AG09319 (cell line): Measurements from ENCODE around the gene FHIT.

Experiments
- DNase-seq: peaks from one replicate; pipeline ENCODE4 v3.0.0-alpha.2; 2010; ENCODE audit warnings: low read depth; ENCODE audit errors: extremely low read depth
- CTCF ChIP-seq: IDR thresholded peaks from 2 replicates; pipeline ENCODE4 v1.5.1; 2011; ENCODE audit warnings: low read depth, mild to moderate bottlenecking, inconsistent platforms, low read length, moderate library complexity

FHIT gene

GRCh38 chr3:59832702-59833101 is 1418.5 kb downstream of the FHIT start:
- no peak for TF ChIP-seq CTCF
- DNase-seq: no peak

GRCh38 chr3:59832241-59832640 is 1419.0 kb downstream of the FHIT start:
- no peak for TF ChIP-seq CTCF
- DNase-seq: no peak

- DNase-seq: no peak
- no peak for TF ChIP-seq CTCF
Observed at GRCh38 chr3:59831394-59831793, 1419.9 kb downstream of the FHIT start.

GRCh38 chr3:59829527-59829926 is 1421.7 kb downstream of the FHIT start:
- no peak for TF ChIP-seq CTCF

GRCh38 chr3:59824876-59825275 is 1426.4 kb downstream of the FHIT start:
- no peak for TF ChIP-seq CTCF
- no peak for DNase-seq

More at GRCh38 chr3:59829527-59829926, 1421.7 kb downstream of the FHIT start:
- DNase-seq: no peak

- DNase-seq: no peak
- no peak for TF ChIP-seq CTCF
Observed at GRCh38 chr3:59821274-59821673, 1430.0 kb downstream of the FHIT start.

- TF ChIP-seq CTCF: no peak
- DNase-seq: no peak
Observed at GRCh38 chr3:59820352-59820934, 1430.8 kb downstream of the FHIT start.
